Uterus (tissue), 2 donors: ENCODE measurements around the gene RANBP1.

Experiments
- POLR2A ChIP-seq, 2 donors: fragments of 450-650 bp; IDR thresholded peaks; one replicate each; pipeline ENCODE4 v1.6.1; 2016; ENCODE audit warnings: antibody characterized with exemption in 2 of 2, mild to moderate bottlenecking in 1 of 2, moderate library complexity in 1 of 2
- TF ChIP-seq, protein P1 (sequence below), 4 experiments: fragments of 200-600 bp in 2 of 4; fragments of 450-650 bp in 2 of 4; sonication (generic) in 2 of 4; IDR thresholded peaks; one replicate each; pipeline ENCODE4 v1.5.1; 2016 to 2019; ENCODE audit warnings: antibody characterized with exemption in 4 of 4, mild to moderate bottlenecking in 2 of 4, moderate library complexity in 1 of 4

DNA sequence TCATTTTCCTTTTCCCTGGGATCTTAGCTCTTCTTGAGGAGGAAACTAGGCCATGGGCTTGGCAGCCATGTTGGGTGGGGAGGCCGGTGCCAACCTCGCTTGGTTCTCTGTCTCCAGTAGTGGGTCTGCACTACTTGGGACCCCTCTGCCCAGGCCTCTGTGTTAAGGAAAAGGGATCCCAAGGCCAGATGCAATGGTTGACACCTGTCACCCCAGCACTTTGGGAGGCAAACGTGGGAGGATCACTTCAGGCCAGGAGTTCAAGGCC, 13.8 kb downstream of the RANBP1 start:
- TF ChIP-seq, protein P1, sequence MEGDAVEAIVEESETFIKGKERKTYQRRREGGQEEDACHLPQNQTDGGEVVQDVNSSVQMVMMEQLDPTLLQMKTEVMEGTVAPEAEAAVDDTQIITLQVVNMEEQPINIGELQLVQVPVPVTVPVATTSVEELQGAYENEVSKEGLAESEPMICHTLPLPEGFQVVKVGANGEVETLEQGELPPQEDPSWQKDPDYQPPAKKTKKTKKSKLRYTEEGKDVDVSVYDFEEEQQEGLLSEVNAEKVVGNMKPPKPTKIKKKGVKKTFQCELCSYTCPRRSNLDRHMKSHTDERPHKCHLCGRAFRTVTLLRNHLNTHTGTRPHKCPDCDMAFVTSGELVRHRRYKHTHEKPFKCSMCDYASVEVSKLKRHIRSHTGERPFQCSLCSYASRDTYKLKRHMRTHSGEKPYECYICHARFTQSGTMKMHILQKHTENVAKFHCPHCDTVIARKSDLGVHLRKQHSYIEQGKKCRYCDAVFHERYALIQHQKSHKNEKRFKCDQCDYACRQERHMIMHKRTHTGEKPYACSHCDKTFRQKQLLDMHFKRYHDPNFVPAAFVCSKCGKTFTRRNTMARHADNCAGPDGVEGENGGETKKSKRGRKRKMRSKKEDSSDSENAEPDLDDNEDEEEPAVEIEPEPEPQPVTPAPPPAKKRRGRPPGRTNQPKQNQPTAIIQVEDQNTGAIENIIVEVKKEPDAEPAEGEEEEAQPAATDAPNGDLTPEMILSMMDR (IDR thresholded peaks at IDR 0.05) = no peak
- no peak for TF ChIP-seq POLR2A (IDR thresholded peaks at IDR 0.05)
